Upper lobe of left lung (tissue), 6 donors: ENCODE results near the gene TSSK6. TPM values are rescaled to one million over a fixed set of nuclear protein-coding genes. Genes with fewer than 3 reads are reported as not detected.

Experiments
- ATAC-seq, 2 donors: fragments of 200-7000 bp; cut with Tn5 transposase; one replicate each; pipeline ENCODE4 v1.9.1; 2022; ENCODE audit warnings: mild to moderate bottlenecking in 2 of 2, moderate library complexity in 2 of 2; ENCODE audit not compliant: low FRiP score in 2 of 2
- DNase-seq, 2 donors: peaks; one replicate each; pipeline ENCODE4 v3.0.0-alpha.2; 2019 to 2020
- H3K27ac ChIP-seq, 4 donors: fragments of 200-600 bp; sonication (generic); one replicate each; pipeline ENCODE4 v1.5.1; 2016 to 2019
- H3K27me3 ChIP-seq, 4 donors: fragments of 200-600 bp; sonication (generic); one replicate each; pipeline ENCODE4 v1.5.1; 2017 to 2019
- H3K36me3 ChIP-seq, 4 donors: fragments of 200-600 bp; sonication (generic); one replicate each; pipeline ENCODE4 v1.5.1; 2016 to 2019
- H3K4me1 ChIP-seq, 4 donors: fragments of 200-600 bp; sonication (generic); one replicate each; pipeline ENCODE4 v1.5.1; 2018 to 2019
- H3K4me3 ChIP-seq, 4 donors: fragments of 200-600 bp; sonication (generic); one replicate each; pipeline ENCODE4 v1.5.1; 2017 to 2019; ENCODE audit warnings: mild to moderate bottlenecking in 2 of 4, moderate library complexity in 1 of 4
- H3K9me3 ChIP-seq, 4 donors: fragments of 200-600 bp; sonication (generic); one replicate each; pipeline ENCODE4 v1.5.1; 2018 to 2019
- EP300 ChIP-seq, 4 donors: sonication (generic); formaldehyde crosslinking; IDR thresholded peaks; one replicate each; pipeline ENCODE4 v1.5.1; 2017; ENCODE audit warnings: antibody characterized with exemption in 4 of 4, control low read depth in 2 of 4
- POLR2A ChIP-seq, 4 donors: fragments of 450-650 bp; IDR thresholded peaks; one replicate each; pipeline ENCODE4 v1.5.1; 2016 to 2017; ENCODE audit warnings: antibody characterized with exemption in 4 of 4, mild to moderate bottlenecking in 2 of 4
- POLR2AphosphoS5 ChIP-seq, 2 donors: sonication (generic); formaldehyde crosslinking; IDR thresholded peaks; one replicate each; pipeline ENCODE4 v1.5.1; 2017; ENCODE audit warnings: antibody characterized with exemption in 2 of 2
- WGBS, 2 donors: methylation state at CpG; one replicate each; pipeline ENCODE4 v1.1.5; 2017 to 2018; 5-methylcytosine and 5-hydroxymethylcytosine counted together
- total RNA-seq, 6 donors: library from RNA; depleted of rRNA in 4 of 6; stranded (reverse); fragments of >200 nt in 4 of 6; gene quantifications; one replicate each; pipeline versions ENCODE4 v1.1.0 to v1.2.1, GENCODE V29; 2016 to 2021
- TF ChIP-seq, protein P1 (sequence below), 6 experiments: fragments of 450-650 bp in 4 of 6; fragments of 200-600 bp in 2 of 6; sonication (generic) in 2 of 6; IDR thresholded peaks; one replicate each; pipeline ENCODE4 v1.5.1; 2016 to 2019; ENCODE audit warnings: antibody characterized with exemption in 6 of 6
- donor health status: DM: no; HTN: no; CAD: no; lungs with moderate emphysema.
- donor health status: DM: no; HTN: yes; CAD: no; lungs with severe emphysema.

Gene TSSK6
- total RNA-seq, 6 donors from 2014 or later, result 1.7 to 7.3 (median 3.1) TPM

DNA sequence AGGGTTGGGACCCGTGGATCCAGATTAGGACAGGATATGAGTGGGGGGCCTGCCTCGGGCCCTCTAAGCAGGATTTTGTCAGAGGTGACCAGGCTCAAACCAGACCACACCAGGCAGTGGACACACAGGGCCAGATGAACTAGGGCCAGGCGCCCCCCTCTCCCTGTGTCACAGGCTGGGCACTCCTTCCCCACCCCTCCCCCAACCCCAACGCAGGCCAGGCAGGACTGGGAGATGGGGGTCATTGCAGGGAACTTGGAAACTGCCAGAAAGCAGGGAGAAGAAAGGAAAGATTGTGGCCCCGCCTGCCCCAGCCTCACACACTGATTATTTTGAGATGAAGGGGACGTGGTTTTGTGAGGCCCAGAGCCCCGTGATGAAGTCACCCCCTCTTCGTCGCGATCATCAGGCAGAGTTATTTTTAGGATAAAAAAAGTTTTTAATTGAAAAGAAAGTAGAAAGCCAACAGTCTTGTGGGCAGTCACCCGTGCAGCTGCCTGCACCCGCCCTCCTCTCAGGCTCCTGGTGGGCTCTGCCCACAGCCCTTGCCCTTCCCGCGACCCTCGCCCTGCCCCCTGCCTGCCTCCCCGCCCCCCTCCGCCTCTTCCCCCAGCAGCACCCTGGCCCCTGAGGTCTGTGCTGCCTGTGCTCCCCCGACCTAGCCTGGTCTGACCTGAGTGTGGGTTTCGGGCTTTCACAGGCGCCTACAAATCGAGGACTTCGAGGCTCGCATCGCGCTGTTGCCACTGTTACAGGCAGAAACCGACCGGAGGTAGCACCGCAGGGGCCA is 11.4 kb upstream of the TSSK6 start:
- Histone ChIP-seq H3K27ac (no peak overlapping the region), H3K36me3 (peaks cover 3 to 40% (median 38%) of the 10 kb centered on the region in 4 donors), H3K9me3 (no peaks in the 10 kb centered on the region), H3K4me3 (no peak overlapping the region), H3K27me3 (no peaks in the 10 kb centered on the region), H3K4me1 (peaks cover 0 to 8% (median 0%) of the 10 kb centered on the region in 4 donors)
- 80 to 86% methylated on average over 14 to 28 of the region's 28 CpGs for WGBS, 2 donors
- ATAC-seq (no peak), DNase-seq (peak in 1 of 2 donors; percentile 69)
- TF ChIP-seq POLR2AphosphoS5 (IDR thresholded peaks at IDR 0.05) (no peak), EP300 (IDR thresholded peaks at IDR 0.05) (no peak), POLR2A (IDR thresholded peaks at IDR 0.05) (no peak)
- TF ChIP-seq, protein P1, sequence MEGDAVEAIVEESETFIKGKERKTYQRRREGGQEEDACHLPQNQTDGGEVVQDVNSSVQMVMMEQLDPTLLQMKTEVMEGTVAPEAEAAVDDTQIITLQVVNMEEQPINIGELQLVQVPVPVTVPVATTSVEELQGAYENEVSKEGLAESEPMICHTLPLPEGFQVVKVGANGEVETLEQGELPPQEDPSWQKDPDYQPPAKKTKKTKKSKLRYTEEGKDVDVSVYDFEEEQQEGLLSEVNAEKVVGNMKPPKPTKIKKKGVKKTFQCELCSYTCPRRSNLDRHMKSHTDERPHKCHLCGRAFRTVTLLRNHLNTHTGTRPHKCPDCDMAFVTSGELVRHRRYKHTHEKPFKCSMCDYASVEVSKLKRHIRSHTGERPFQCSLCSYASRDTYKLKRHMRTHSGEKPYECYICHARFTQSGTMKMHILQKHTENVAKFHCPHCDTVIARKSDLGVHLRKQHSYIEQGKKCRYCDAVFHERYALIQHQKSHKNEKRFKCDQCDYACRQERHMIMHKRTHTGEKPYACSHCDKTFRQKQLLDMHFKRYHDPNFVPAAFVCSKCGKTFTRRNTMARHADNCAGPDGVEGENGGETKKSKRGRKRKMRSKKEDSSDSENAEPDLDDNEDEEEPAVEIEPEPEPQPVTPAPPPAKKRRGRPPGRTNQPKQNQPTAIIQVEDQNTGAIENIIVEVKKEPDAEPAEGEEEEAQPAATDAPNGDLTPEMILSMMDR (IDR thresholded peaks at IDR 0.05), result no peak

DNA sequence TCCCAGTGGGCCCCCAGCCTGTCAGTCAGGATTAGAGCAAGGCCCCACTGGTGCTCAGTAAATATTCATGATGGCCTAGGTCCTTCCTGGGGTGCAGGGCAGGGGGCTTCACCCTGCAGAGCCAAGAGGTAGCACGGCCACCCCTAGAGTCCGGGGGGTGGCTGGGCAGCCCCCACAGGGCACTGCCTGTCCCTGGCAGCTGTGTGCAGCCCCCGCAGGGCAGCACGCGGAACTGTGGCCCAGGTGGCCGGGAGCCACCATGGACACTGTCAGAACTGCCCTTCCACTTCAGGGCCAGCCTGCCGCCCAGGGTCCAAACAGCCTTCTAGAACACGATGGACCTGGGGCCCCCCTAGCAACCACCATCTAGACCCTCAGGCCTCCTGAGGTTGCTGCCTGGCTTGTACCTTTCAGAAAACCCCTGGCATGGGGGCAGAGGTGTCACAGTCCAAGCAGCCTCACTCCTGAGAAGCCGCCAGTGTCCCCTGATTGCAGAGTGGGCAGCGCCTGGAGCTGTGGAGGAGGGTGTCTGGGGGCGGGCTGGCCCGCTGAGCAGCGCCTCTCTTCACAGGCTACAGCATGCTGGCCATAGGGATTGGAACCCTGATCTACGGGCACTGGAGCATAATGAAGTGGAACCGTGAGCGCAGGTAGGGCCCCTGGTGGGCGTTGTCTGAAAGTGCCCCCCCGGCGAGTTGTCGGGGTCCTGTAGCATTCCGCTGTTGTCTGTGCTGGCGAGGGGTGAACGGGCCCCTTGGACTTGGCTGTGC is 10.4 kb upstream of the TSSK6 start:
- H3K27me3 ChIP-seq, result no peaks in the 10 kb centered on the region
- no peaks in the 10 kb centered on the region for H3K9me3 ChIP-seq
- ATAC-seq (no peak), DNase-seq (peak in 1 of 2 donors; percentile 61)
- no peak overlapping the region for H3K4me3 ChIP-seq
- no peak for TF ChIP-seq POLR2A (IDR thresholded peaks at IDR 0.05)
- no peak for TF ChIP-seq POLR2AphosphoS5 (IDR thresholded peaks at IDR 0.05)
- TF ChIP-seq, protein P1 (IDR thresholded peaks at IDR 0.05), result no peak
- no peak for TF ChIP-seq EP300 (IDR thresholded peaks at IDR 0.05)
- peaks cover 3 to 40% (median 38%) of the 10 kb centered on the region in 4 donors for H3K36me3 ChIP-seq
- peaks cover 0 to 8% (median 0%) of the 10 kb centered on the region in 4 donors for H3K4me1 ChIP-seq
- WGBS, 2 donors, result 87 to 93% methylated on average over 3 to 23 of the region's 23 CpGs
- no peak overlapping the region for H3K27ac ChIP-seq

DNA sequence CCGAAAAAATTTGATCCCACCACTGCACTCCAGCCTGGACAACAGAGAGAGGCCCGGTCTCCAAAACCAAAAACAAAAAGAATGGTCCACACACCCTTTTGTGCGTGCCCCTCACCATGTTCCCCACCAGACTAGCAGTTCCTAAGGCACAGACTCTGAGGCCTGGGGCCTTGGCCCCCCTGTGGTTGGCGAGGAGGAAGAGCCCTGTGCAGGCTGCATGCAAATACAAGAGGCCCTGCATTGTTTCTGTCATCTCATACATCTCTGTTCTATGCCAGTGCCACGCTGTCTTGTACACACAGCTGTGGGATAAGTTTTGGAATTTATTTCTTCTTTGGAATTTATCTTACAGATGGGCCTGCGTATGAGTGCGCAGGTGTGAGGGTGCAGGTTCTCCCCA is 8.7 kb upstream of the TSSK6 start:
- 83 to 87% methylated on average over 6 to 7 of the region's 7 CpGs for WGBS, 2 donors
- DNase-seq, result no peak
- ATAC-seq, result no peak
- no peak overlapping the region for H3K27ac ChIP-seq
- H3K9me3 ChIP-seq, result no peaks in the 10 kb centered on the region
- peaks cover 0 to 13% (median 0%) of the 10 kb centered on the region in 4 donors for H3K4me1 ChIP-seq
- peaks cover 3 to 55% (median 45%) of the 10 kb centered on the region in 4 donors for H3K36me3 ChIP-seq
- no peaks in the 10 kb centered on the region for H3K27me3 ChIP-seq
- no peak for TF ChIP-seq POLR2A (IDR thresholded peaks at IDR 0.05)
- TF ChIP-seq, protein P1 (IDR thresholded peaks at IDR 0.05), result no peak
- TF ChIP-seq EP300 (IDR thresholded peaks at IDR 0.05), result no peak
- TF ChIP-seq POLR2AphosphoS5 (IDR thresholded peaks at IDR 0.05), result no peak
- no peak overlapping the region for H3K4me3 ChIP-seq

DNA sequence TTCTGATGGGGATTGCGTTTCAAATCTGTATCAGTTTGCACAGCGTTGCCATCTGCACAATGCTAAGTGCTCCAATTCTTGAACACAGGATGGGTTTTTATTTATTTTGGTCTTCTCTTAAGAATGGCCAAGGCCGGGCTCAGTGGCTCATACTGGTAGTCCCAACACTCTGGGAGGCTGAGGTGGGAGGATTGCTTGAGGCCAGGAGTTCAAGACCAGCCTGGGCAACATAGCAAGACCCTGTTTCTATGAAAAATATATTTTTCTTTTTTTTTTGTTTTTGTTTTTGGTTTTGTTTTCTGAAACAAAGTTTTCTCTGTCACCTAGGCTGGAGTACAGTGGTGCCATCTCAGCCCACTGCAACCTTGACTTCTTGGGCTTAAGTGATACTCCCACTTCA is 7.8 kb upstream of the TSSK6 start:
- Histone ChIP-seq H3K36me3 (peaks cover 3 to 47% (median 37%) of the 10 kb centered on the region in 4 donors), H3K4me3 (no peak overlapping the region), H3K27ac (no peak overlapping the region), H3K27me3 (no peaks in the 10 kb centered on the region), H3K9me3 (no peaks in the 10 kb centered on the region), H3K4me1 (peaks cover 0 to 11% (median 0%) of the 10 kb centered on the region in 4 donors)
- DNase-seq (no peak), ATAC-seq (no peak)
- 86 to 91% methylated on average over 3 of the region's 3 CpGs for WGBS, 2 donors
- TF ChIP-seq EP300 (IDR thresholded peaks at IDR 0.05) (no peak), POLR2AphosphoS5 (IDR thresholded peaks at IDR 0.05) (no peak), POLR2A (IDR thresholded peaks at IDR 0.05) (no peak)
- TF ChIP-seq, protein P1 (IDR thresholded peaks at IDR 0.05), result no peak
